Stimulated activated CD4-positive, alpha-beta T cell treated with anti-CD3 and anti-CD28 coated beads, Interleukin-1b, Interleukin-23, amount 100 ng/mL, for 4 hours (primary cell): ENCODE measurements around the gene PPP4C.
"Not testable (repeated sequence)": the region's sequence is repeated elsewhere in the genome, so short reads cannot be mapped to it uniquely, and the experiment has no call there.

Experiments used
- DNase-seq, 2 donors: peaks; one replicate each; pipeline ENCODE4 v3.0.0-alpha.2; 2020; ENCODE audit warnings: low read depth in 2 of 2

PPP4C gene

DNA sequence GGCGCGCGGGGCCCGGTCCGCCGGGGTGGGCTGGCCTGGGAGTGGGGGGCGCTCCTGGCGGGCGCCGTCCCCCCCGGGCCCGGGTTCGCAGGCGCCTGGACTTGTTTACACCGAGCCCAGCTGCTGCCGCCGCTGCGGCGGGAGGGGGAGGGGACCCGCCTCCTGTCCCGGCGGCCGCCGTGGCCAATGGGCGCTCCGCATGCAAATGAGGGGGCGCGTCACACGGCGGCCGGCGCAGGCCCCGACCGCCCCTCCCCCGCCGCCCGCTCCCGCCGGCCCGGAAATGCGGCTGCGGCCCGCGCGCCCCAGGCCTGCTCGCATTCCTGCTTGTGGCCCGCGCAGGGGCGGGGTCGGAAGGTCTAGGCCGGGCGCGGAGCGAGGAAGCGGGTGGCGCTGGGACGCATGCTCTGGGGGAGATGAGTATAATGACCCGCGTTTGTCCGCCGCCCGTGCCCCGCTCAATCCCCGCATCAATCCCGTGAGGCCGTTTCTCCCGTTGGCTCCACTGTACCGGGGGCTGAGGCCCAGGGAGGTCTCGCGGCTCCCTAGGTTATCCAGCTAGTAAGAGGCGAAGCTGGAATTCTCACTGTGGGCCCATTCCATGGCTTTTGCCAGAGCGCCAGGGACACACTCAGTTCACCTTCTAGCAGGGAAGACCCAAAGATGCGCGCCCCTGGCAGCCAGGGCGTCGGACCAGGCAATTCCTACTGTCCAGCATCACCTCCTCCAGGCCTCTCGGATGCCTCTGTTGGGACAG lies 20.5 kb downstream of the PPP4C start, which contains the start of gene YPEL3:
Gene YPEL3, minus strand, starts transcription at position 109 of the 757 bp plus-strand sequence. CDS start 731 bp downstream, outside the sequence.
- DNase-seq: peak; percentile 75 to 87

DNA sequence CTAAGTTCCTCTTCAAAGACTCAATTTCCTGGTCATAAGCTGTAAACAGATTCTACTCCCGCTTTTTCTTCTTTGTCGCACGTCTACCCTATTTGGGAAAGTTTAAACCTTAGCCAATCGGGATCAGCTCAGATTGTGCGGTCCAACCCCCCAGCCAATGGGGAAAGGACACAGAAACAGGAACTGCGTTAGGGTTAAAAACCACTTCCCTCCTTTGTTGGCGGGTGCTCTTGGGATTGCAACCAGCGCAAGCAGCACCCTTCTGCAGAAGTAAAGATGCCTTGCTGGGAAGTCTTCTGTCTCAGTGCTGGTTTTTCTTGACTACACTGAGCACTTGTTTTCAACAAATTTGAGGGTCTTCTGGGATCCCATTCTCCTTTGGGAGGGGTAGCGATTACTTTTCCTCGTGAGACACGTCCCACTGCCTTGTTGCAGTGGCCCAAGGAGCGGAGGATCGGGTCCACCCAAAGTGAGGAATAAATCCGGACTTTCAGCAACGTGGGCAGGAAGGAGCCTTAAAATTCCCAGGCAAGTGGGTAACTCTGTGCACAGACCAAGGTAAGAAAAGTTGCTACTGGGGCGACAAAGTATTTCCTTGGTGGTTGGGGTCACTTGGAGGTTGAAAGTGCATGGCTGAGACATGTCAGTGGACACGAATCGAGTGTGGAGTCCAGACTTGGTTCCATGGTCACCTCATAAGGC lies 21.2 kb downstream of the PPP4C start:
- no peak for DNase-seq

DNA sequence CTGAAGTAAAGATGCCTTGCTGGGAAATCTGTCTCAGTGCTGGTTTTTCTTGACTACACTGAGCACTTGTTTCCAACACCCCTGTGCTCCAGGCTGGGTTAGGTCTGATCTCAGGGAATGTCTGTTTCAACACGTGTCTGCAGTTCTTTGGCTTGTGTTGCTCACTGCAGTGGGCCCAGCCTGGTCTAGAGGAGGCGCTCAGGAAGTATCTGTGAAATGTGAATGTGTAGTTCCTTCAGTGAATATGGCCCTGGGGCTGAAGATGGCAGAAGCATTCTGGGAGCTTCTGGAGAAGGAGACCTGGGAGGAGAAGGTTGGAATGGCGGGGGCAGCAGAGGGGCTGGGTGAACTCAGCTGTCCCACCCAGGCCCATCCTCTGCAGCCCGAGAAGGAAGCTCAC lies 28.3 kb downstream of the PPP4C start:
- no peak for DNase-seq

DNA sequence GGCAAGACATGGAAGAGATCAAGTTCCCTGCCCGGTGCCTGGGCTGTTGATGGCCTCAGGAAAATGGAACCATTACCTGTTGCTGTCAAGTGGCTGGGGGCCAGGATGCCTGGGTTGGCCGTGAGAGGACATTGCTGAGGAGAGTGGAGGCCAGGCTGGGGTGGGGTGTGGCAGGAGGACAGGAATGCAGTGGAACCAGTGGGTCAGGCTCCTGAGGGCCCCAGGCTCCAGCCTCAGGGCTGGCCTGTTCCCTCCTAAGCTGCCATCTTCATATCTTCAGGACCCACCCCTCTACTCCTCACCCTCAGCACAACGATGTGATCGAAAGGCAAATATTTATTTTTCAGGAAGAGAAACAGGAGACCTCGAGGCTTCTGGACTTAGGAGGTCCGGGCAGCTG lies 28.7 kb downstream of the PPP4C start:
- DNase-seq: no peak

DNA sequence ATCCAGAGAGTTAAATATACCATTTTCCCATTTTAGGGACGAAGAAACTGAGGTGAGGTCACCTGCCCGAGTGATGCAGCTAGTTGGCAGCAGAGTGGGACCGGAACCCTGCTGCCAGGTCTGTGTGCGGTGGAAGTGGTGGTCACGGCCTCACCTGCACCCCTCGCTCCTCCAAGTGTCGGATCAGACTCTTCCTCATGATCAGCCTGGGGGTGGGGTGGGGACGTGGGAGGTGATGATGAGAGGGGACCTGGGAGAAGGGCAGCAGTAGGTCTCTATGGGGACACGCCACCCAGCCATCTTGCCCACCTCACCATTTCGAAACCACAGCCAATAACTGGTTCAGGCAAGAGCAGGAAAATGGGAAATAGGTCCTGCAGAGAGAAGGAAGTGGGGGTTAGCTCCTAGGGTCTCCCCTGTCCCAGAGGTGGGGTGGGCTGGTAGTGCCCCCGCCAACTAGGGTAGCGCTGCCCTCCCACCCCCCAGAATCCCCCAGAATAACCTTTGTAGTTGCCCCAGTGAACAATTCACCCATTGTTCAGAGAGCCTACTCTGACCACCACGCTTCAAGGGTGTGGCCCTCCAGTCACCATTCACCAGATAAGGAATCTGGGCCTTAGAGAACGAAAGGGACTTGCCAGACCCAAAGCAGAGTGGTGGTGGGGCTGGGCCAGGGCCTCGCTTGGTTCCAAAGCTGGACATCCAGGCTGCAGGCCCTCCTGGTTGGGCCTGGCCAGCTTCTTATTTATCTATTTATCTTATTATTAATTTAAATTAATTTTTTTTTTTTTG lies 32.5 kb downstream of the PPP4C start:
- no peak for DNase-seq

DNA sequence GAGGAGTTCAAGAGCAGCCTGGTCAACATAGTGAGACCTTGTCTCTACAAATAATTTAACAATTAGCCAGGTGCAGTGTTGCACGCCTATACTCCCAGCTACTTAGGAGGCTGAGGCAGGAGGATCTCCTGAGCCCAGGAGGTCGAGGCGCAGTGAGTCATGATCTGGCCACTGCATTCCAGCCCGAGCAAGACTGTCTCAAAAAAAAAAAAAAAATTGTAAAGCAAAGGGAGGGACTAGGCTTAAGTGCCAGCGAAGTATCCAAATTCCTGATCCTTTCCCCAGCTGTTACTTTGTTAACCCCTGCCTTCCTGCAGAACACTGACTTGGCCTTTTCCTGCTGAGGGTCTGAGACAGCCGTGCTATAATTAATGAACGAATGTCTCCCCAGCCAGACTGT lies 34.9 kb downstream of the PPP4C start:
- DNase-seq: no peak

DNA sequence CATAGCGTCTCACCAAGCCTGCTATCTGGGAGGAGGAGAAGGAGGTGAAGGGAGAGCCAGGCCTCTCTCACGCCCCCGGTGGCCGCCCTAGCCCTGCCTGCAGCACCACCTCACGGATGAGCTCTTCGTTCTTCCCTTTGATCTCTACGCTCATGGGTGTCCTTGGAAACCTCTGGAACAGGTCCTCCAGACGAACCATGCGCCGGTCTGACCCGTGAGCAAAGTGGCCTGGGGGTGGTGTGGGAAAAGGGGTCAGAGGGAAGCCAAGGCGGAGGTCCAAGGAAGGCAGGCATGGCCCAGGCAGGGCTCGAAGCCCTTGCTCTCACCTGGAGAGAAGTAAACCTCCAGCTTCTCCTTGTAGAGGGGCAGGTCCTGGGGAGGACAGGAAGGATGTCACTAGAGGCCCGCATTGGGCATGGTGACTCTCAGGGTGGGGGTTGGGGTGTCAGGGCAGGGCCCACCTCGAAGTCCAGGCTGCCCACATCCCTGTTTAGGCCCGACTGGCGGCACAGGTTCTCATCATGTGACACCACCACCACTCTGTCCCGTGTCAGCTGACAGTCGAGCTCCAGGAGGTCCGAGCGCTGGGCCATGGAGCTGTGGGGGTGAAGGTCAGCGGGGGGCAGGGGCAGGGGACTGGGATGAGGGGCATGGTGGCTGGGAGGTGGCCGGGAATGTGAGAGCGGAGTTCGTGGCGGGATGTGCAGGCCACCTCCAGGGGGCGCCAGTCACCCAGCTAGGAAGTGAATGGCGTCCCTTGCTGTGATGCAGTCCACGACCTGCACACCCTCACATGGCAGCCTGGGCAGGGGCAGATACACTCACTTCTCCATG lies 36.6 kb downstream of the PPP4C start:
- DNase-seq: peak; percentile 47 to 60

DNA sequence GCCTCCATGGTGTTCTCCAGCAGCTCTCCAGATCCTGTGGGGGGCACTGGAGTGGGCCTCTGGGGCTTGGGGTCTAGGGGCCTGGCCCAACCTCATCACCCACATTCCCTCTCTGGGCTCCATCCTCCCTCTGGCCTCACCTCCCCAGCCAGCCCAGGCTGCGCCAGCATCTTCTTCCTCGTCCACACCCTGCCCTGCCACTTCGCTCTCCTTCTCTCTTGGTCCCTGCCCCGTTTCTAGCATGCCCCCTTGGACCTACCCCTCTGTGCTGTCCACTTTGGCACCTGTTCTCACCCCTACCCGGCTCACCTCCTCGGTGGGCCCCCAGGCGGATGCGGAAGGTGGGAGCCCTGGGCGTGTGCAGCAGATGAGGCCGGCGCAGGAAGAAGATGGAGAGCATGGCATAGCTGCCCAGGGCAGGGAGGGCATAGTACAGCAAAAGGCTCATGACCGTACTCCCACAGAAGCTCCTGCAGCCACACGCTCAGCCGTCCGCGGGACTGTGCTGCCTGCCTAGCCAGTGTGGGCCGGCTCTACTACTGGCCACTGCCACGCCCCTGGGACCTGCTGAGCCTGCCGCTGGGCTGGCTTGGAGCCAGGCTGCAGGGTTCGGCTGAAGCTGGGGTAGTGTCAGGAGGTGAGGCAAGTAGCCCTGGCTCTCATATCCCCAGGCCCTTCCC lies 37.4 kb downstream of the PPP4C start, which contains the start of gene GDPD3:
Gene GDPD3, minus strand, starts transcription at position 507 of the 680 bp plus-strand sequence. Its CDS starts 59 bp downstream, at position 448.
- no peak for DNase-seq

DNA sequence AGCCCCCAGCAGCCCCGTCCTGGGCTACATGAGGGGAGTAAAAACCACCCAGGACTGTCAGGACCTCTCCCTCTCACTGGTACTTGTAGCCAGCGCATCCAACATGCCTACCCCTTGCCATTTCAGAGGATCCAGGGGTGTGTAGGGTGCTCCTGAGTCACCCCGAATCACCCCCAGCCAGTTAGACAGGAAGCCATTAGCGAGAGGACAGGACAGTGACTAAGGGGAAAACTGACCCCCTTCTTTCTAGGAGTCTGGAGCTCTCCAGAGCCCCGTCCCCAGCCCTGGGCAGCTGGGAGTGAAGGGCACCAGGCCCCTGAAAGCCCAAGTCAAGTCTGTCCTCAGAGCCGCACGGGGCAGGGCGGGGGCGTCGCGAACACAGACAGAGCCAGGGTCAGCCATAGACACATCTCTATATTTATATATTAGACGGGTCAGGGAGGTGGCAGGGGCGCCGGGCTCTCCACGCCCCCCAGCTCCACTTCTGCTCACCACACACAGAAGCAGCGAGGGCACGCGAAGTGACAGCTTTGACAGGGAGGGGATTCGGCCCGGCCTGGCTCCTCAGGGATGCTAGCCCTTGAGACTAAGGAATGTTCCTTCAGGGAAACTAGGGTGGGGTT lies 38.0 kb downstream of the PPP4C start:
- no peak for DNase-seq

DNA sequence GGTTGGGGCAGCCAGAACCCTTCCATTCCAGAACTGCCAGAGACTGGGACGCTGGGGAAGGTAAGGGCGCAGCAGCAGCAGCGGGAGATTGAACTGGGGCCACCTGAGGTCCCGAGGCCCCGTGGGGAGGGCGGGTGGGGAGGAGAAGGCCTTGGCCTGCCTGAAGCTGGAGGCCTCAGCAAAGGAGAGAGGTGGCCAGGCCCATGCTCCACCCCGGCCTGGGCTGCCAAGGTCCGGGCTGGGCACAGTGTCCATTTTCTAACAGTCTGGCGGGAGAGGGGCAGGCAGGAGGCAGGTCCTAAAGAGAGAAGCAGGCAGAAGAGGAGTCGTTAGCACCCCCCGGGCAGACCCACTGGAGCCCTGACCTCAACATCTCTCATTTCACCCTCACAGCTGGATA lies 38.6 kb downstream of the PPP4C start:
- DNase-seq: no peak

DNA sequence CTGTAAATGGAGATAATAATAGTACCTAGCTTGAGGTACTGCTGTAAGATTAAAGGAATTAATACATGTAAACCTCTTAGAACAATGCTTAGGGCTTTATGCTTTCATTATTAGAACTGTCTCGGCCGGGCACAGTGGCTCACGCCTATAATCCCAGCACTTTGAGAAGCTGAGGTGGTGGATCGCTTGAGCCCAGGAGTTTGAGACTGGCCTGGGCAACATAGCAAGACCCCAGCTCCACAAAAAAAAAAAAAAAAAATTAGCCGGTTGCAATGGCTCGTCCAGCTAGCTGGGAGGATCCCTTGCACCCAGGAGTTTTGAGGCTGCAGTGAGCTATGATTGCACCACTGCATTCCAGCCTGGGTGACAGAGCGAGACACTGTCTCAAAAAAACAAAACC lies 39.0 kb downstream of the PPP4C start:
- not testable (repeated sequence) for DNase-seq

DNA sequence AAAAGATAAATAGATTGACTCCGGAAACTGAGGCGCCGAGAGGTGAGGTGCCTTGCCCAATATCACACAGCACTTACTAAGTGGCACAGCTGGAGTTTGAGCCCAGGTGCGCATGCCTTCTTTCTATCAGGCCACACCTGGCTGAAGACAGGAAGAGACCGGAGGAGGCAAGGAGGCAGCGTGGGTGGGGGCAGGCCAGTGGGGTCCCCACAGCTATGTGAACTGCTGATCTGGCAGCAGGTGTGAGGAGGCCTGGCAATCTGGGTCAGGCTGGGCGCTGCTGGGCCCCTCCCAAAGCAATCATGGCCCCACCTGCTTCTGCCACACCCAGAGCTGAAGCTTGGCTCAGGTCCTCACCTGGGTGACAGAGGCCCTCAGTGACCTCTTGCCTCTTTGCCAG lies 39.4 kb downstream of the PPP4C start:
- no peak for DNase-seq

DNA sequence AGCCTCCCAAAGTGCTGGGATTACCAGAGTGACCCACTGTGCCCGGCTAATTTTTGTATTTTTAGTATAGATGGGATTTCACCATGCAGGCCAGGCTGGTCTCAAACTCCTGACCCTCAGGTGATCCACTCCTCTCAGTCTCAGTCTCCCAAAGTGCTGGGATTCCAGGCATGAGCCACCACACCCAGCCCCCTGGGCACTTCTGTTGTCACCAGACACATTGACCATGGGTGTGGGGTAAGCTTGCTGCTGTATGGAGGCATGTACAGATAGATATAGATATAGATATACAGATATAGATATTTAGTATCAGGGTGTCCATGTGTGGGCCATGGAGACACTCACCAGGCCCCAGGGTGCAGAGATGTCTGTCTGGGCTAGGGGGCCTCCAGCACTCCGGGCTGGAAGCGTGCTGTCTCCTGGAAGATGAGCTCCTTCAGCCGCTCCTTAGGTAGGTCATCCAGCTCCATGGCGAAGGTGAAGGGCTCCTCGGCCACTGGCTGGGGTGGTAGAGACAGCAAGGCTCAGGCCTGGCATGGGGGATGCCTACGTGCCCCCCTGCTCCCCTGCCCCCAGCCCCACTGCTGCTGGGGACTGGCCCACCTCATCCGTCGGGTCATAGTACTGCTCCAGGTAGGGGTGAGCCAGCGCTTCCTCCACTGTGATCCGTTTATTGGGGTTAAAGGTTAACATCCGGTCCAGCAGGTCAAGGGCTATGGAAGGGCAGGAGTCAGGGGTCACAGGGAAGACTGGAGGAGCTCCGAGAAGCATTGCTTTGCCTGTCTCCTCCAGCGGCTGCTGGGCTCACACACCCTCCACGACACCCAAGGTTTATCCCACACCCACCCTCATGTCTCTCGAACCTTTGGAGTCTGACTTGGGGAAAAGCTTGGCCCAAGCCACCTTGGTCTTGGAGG lies 40.8 kb downstream of the PPP4C start:
- DNase-seq: no peak

DNA sequence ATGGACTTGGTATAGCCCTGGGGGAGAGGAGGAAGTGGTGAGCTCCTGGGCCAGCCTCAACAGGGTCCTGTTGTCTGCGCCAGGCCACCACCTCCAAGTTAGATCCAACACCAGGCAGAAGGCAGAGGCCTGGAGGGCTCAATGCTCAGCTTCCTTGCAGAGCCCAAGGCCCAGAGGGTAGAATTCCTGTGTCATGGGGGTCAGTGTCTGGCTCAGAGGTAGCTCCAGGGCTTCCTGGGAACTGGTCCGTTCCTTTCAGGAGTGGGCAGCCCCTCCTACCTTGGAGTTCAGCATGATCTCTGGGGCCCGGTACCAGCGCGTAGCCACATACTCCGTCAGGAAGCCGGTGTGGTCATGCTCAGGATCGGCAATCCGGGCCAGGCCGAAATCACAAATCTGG lies 42.0 kb downstream of the PPP4C start:
- DNase-seq: no peak

DNA sequence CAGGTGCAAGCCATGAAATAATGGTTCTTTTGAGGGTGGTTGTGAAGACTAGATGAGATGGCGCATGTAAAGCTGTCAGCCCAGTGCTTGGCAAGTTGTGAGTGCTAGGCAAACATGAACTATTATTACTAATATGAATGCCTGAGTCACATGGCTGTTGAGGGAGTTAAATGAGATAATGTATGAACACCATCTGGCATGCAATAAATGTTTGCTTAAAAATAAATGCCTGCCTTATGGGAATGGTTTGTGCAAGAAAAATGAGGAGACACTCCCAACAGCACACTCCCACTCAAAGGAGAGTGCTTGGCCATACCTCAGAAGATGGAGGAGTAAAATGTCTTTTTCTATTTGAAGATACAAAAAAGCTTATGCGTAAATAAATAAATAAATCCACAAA lies 43.6 kb downstream of the PPP4C start:
- no peak for DNase-seq

DNA sequence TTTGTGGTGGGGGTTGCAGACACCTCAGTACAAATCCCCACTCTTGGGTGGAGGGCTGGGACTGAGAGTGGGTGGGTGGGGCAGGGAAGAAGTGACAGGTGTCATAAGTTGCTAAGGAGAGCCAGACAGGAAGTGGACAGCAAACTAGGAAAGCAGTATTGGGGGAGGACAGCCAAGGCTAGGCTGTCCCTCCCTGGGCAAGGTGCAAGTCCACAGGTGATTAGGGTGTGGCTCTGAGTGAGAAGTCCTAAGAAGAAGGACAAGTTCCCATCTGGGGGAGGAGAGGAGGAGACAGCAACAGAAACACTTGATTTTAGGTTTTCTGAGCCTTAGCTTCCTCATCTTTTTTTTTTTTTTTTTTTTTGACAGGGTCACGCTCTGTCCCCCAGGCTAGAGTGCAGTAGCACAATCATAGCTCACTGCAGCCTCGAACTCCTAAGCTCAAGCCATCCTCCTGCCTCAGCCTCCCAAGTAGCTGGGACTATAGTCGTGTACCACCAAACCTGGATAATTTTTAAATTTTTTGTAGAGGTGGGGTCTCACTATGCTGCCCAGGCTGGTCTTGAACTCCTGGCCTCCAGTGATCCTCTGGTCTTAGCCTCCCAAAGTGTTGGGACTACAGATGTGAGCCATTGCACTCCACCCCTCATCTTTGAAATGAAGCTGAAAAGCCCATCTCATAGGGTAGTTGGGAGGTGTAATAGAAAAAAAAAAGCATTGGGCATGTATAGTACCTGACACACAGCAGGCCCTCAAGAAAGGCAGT lies 44.7 kb downstream of the PPP4C start:
- DNase-seq: no peak

DNA sequence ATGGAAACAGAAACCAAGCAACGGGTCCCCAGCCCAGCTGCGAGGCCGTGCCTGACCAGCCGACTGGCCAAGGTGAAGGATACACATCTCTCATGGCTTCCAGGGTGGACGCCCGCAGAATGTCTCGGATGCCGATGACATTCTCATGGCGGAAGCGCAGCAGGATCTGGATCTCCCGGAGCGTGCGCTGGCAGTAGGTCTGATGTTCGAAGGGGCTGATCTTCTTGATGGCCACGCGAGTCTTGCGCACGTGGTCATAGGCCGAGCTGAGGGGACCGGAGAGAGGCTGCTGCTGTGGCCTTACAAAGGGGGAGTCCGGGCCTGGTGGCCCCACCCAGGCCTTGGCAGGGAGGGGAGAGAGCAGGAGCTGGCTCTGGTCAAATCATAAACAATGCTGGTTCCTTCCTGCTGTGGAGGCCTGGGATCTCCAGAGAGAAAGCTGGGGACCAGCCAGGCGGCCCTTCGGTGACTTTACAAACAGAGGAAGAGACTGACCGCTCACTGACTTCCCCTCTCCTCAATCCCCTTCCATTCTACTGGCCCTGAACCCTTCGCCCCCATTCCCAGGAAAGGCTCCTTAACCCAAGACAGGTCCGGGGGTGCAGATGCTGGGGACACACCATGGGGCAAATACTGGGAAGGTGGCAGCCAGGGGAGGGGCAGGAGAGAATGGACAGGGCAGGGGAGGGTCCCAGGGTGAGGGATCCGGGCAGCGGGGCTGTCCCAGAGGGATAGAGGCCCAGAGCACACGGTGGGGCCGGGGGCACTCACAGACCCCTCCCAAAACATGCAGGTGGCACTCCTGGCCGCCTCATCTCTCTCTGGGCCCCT lies 46.2 kb downstream of the PPP4C start:
- no peak for DNase-seq
